ENCODE data around the gene RBMS3. TPM values are rescaled to one million over a fixed set of nuclear protein-coding genes. Genes with fewer than 3 reads are reported as not detected.

Gene RBMS3
- total RNA-seq, 4 donors from 2014 or later: 116 to 171 (median 152) TPM

DNA sequence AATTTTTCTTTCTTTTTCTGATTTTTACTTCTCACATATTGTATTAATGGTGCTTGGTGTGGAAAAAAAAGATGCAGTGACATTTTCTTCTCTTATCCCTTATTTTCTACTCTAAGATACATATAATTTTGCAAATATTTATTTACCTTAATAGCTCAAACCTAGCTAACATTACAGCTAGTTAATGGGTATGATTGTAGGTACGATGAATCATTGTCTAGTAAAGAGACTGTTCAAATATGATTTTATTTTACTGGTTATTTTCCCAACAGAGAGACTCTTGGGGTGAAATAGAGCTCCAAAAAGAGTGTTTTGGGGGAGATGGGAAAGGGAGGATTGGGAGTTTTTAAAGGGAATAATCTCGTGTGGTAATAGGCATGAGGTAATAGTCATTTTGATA lies 206.0 kb downstream of the RBMS3 start:
- Histone ChIP-seq H3K27ac (peak overlapping the region; percentile 83 to 91 (median 89)), H3K36me3 (no peaks in the 10 kb centered on the region), H3K27me3 (no peaks in the 10 kb centered on the region), H3K4me3 (replicated peaks in 1 of 3) (no peak overlapping the region), H3K4me1 (peaks cover 32 to 57% of the 10 kb centered on the region in 2 donors), H3K9me3 (no peaks in the 10 kb centered on the region)
- WGBS, 2 donors: 82 to 83% methylated on average over 2 of the region's 2 CpGs
- no peak for TF ChIP-seq POLR2A (IDR thresholded peaks at IDR 0.05)
- TF ChIP-seq, protein P1, sequence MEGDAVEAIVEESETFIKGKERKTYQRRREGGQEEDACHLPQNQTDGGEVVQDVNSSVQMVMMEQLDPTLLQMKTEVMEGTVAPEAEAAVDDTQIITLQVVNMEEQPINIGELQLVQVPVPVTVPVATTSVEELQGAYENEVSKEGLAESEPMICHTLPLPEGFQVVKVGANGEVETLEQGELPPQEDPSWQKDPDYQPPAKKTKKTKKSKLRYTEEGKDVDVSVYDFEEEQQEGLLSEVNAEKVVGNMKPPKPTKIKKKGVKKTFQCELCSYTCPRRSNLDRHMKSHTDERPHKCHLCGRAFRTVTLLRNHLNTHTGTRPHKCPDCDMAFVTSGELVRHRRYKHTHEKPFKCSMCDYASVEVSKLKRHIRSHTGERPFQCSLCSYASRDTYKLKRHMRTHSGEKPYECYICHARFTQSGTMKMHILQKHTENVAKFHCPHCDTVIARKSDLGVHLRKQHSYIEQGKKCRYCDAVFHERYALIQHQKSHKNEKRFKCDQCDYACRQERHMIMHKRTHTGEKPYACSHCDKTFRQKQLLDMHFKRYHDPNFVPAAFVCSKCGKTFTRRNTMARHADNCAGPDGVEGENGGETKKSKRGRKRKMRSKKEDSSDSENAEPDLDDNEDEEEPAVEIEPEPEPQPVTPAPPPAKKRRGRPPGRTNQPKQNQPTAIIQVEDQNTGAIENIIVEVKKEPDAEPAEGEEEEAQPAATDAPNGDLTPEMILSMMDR (IDR thresholded peaks at IDR 0.05): no peak
- DNase-seq: no peak
- intact Hi-C loops (cut with DNase I): no loop called here

DNA sequence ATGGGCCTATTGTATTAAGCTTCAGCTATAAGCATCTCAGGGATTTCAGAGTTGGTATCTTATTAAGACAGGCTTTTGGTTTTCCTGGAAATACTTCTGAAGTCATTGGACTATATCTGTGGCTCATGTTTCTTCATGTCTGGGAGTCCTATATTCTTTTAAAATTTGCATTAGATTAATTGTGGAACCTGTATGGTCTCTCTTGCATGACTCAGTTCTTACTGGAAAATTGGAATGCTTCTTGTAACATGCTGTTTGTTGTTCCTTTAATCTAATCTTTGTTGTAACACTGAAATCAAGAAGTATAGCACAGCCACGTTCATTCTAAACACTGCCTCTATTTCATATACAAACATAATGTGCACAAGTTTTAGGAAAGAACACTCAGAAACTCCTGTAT lies 208.1 kb downstream of the RBMS3 start:
- no peaks in the 10 kb centered on the region for H3K9me3 ChIP-seq
- H3K4me1 ChIP-seq: peaks cover 32 to 49% of the 10 kb centered on the region in 2 donors
- no peaks in the 10 kb centered on the region for H3K27me3 ChIP-seq
- no peaks in the 10 kb centered on the region for H3K36me3 ChIP-seq
- TF ChIP-seq POLR2A (IDR thresholded peaks at IDR 0.05): no peak
- TF ChIP-seq, protein P1 (IDR thresholded peaks at IDR 0.05): no peak
- 55 to 62% methylated on average over 1 of the region's 1 CpG for WGBS, 2 donors
- intact Hi-C loops (cut with DNase I): no loop called here
- H3K27ac ChIP-seq: peak overlapping the region in 2 of 3 donors; percentile 39 to 89
- DNase-seq: no peak
- no peak overlapping the region for H3K4me3 ChIP-seq (replicated peaks in 1 of 3)

DNA sequence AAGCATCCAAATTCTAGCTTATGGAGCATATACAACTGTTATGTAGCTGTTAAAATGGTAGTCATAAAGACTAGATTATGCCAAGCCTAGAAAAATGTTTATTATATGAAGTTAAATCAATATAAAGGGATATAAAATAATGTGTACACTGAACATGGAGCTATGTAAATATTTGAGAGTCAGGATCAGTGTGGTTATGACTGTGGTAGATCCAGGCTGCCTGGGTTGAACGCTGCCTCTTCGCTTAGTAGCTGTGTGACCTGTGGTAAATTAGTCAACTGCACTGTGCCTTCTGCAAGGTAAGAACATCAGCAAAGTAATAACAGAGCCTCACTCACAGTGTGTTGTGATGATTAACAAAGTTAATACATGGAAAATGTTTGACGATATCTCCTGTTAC lies 212.2 kb downstream of the RBMS3 start:
- DNase-seq: no peak
- Histone ChIP-seq H3K36me3 (no peaks in the 10 kb centered on the region), H3K27me3 (no peaks in the 10 kb centered on the region), H3K4me3 (replicated peaks in 1 of 3) (no peak overlapping the region), H3K27ac (no peak overlapping the region), H3K4me1 (peaks cover 5 to 10% of the 10 kb centered on the region in 2 donors), H3K9me3 (no peaks in the 10 kb centered on the region)
- TF ChIP-seq POLR2A (IDR thresholded peaks at IDR 0.05): no peak
- TF ChIP-seq, protein P1 (IDR thresholded peaks at IDR 0.05): no peak
- WGBS, 2 donors: 91 to 92% methylated on average over 3 of the region's 3 CpGs
- intact Hi-C loops (cut with DNase I): no loop called here

DNA sequence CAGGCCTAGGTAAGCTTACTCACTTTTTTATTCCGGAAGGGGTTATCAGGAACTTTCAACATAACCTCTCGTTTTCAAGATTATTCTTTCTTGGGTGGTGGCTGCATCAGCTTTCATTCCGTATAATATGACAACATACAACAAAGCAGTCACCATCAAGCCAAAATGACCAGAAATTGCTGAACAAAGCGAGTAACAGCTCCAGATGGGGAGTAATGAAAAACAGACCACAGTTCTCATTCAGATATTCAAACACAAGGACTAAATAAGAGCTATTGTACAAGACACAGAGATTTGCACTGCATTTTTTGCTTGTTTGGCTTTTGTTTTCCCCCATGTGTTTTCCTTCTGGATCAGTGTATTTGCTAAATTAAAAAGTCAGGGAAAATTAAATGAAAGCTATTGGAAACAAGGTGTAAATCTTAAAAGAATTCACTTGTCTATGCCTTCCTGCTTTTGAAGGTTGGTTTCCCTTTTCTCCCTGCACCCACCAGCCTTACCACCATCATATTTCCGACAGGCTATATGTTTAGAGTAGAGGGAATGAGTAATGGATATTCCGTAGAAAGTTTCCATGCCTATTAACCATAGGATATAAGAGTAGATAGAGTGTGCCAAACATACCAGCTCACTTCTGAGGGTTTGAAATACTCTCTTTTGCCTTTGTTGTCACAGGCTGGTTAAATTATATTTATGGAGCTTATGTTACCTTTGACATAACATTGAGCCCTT lies 213.6 kb downstream of the RBMS3 start:
- intact Hi-C loops (cut with DNase I): no loop called here
- Histone ChIP-seq H3K36me3 (no peaks in the 10 kb centered on the region), H3K4me1 (peaks cover 3 to 5% of the 10 kb centered on the region in 2 donors), H3K27me3 (no peaks in the 10 kb centered on the region), H3K4me3 (replicated peaks in 1 of 3) (no peak overlapping the region), H3K9me3 (no peaks in the 10 kb centered on the region), H3K27ac (peak overlapping the region in 1 of 3 donors; percentile 0)
- TF ChIP-seq, protein P1 (IDR thresholded peaks at IDR 0.05): no peak
- TF ChIP-seq POLR2A (IDR thresholded peaks at IDR 0.05): no peak
- DNase-seq: no peak
- 84 to 86% methylated on average over 6 of the region's 6 CpGs for WGBS, 2 donors

DNA sequence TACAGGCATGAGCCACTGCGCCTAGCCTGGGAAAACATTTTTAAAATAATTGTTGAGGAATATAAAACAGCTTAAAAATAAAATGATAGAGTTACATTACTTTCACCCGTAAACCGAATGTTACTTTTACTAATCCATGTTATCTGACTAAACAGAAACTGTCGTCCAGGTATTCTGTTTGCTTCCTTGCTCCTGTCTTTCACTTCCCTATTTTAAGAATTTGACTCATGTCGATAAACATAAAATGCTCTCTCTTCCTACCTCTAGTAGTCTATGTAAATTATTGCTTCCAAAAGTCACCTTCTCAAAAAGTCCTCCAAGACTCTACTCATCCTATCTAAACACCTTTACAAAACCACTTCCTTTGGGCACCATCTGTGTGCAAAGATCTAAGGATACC lies 216.4 kb downstream of the RBMS3 start:
- TF ChIP-seq, protein P1 (IDR thresholded peaks at IDR 0.05): no peak
- no peak for TF ChIP-seq POLR2A (IDR thresholded peaks at IDR 0.05)
- Histone ChIP-seq H3K4me3 (replicated peaks in 1 of 3) (no peak overlapping the region), H3K9me3 (no peaks in the 10 kb centered on the region), H3K27ac (no peak overlapping the region), H3K4me1 (peaks cover 5 to 6% of the 10 kb centered on the region in 2 donors), H3K27me3 (no peaks in the 10 kb centered on the region), H3K36me3 (no peaks in the 10 kb centered on the region)
- 94 to 95% methylated on average over 5 of the region's 5 CpGs for WGBS, 2 donors
- DNase-seq: no peak
- intact Hi-C loops (cut with DNase I): no loop called here

All from thyroid gland (tissue), 4 donors.